Forelimb muscle (tissue), 1 donor: Measurements from ENCODE around the gene NDUFA3. TPM values are rescaled to one million over a fixed set of nuclear protein-coding genes. Genes with fewer than 3 reads are reported as not detected.

ENCODE experiments used
- polyA plus RNA-seq: library from polyadenylated mRNA; unstranded; fragments of 120-200 nt; gene quantifications from one replicate; pipeline ENCODE4 v1.2.1, GENCODE V29; 2013; ENCODE audit not compliant: insufficient read length

NDUFA3 gene
- polyA plus RNA-seq, 1 donor, result 120 TPM

Other genes starting within 250 kb of the NDUFA3 start
- gene MYADM, start 235.0 kb upstream of the NDUFA3 start, polyA plus RNA-seq, result 151 TPM
- 0.16 TPM for gene PRKCG, start 220.7 kb upstream of the NDUFA3 start, polyA plus RNA-seq
- gene CACNG7, start 193.6 kb upstream of the NDUFA3 start, polyA plus RNA-seq, result 0.10 TPM
- 0.91 TPM for gene CACNG8, start 139.9 kb upstream of the NDUFA3 start, polyA plus RNA-seq
- gene CACNG6, start 111.2 kb upstream of the NDUFA3 start, polyA plus RNA-seq, result 27.8 TPM
- gene VSTM1, start 39.0 kb upstream of the NDUFA3 start, polyA plus RNA-seq, result 0.19 TPM
- not detected for gene TARM1, start 21.5 kb upstream of the NDUFA3 start, polyA plus RNA-seq
- 0.39 TPM for gene OSCAR, start 2.1 kb upstream of the NDUFA3 start, polyA plus RNA-seq
- gene TFPT, start 12.8 kb downstream of the NDUFA3 start, polyA plus RNA-seq, result 13.5 TPM
- gene PRPF31, start 12.9 kb downstream of the NDUFA3 start, polyA plus RNA-seq, result 44.1 TPM
- gene CNOT3, start 34.9 kb downstream of the NDUFA3 start, polyA plus RNA-seq, result 36.9 TPM
- 8.1 TPM for gene LENG1, start 56.9 kb downstream of the NDUFA3 start, polyA plus RNA-seq
- gene TMC4, start 70.3 kb downstream of the NDUFA3 start, polyA plus RNA-seq, result 3.4 TPM
- gene MBOAT7, start 86.7 kb downstream of the NDUFA3 start, polyA plus RNA-seq, result 27.2 TPM
- 32.5 TPM for gene TSEN34, start 88.5 kb downstream of the NDUFA3 start, polyA plus RNA-seq
- 2,526 TPM for gene RPS9, start 98.0 kb downstream of the NDUFA3 start, polyA plus RNA-seq
- gene LILRB3, start 120.2 kb downstream of the NDUFA3 start, polyA plus RNA-seq, result 1.8 TPM
- gene LILRA6, start 139.9 kb downstream of the NDUFA3 start, polyA plus RNA-seq, result 1.2 TPM
- gene LILRB5, start 154.4 kb downstream of the NDUFA3 start, polyA plus RNA-seq, result 8.1 TPM
- gene LILRB2, start 178.3 kb downstream of the NDUFA3 start, polyA plus RNA-seq, result 1.9 TPM
- 0.44 TPM for gene LILRA5, start 210.3 kb downstream of the NDUFA3 start, polyA plus RNA-seq
- not detected for gene LILRA4, start 236.3 kb downstream of the NDUFA3 start, polyA plus RNA-seq